ENCODE data around the gene ZNF773. TPM values are rescaled to one million over a fixed set of nuclear protein-coding genes. Genes with fewer than 3 reads are reported as not detected.

ZNF773 gene
- total and polyA plus RNA-seq, 10 of the 15 experiments (the other 5 are each of a cell fraction or from before 2014, with no cell fraction given), result 0.21 to 9.1 (median 6.7) TPM

- Histone ChIP-seq H3K4me3 (no peak overlapping the region), H3K4me2 (ENCODE audit: control insufficient read depth, insufficient read depth) (no peak overlapping the region), H3K27ac (ENCODE audit: control insufficient read depth, insufficient read depth) (no peak overlapping the region), H3K9me3 (replicated peaks; ENCODE audit: control insufficient read depth, insufficient read depth, low read length) (peaks cover 15% of the 10 kb centered on the region; the same call in 2 of the 3 replicates), H2AFZ (ENCODE audit: control insufficient read depth, low read depth, low read length) (no peak overlapping the region), H3K4me1 (ENCODE audit: control insufficient read depth, insufficient read depth, low read length) (no peaks in the 10 kb centered on the region), H3K9ac (ENCODE audit: control insufficient read depth, insufficient read depth, low read length) (no peak overlapping the region), H3K27me3 (replicated peaks in 1 of 2; ENCODE audit: control insufficient read depth in 2 of 2, insufficient read depth in 2 of 2, low read length in 1 of 2) (no peaks in the 10 kb centered on the region), H3K79me2 (ENCODE audit: control insufficient read depth, insufficient read depth, low read length) (no peaks in the 10 kb centered on the region), H4K20me1 (ENCODE audit: control insufficient read depth, insufficient read depth) (no peaks in the 10 kb centered on the region), H3K36me3 (ENCODE audit: control insufficient read depth in 2 of 2, insufficient read depth in 2 of 2, low read length in 1 of 2) (peaks cover 0 to 5% of the 10 kb centered on the region in 2 experiments; a peak in 1 of 4 replicates)
- ChIA-PET POLR2A (no interaction called here), SMC1A (ENCODE audit: uncharacterized antibody, unreplicated experiment) (interaction anchor here (1.0 kb wide), 1 partner anchor 40 kb away, joined by 3 read pairs; no protein-coding TSS in a partner anchor), RAD21 (ENCODE audit: unreplicated experiment) (no interaction called here), CTCF (no interaction called here)
- no peak for TF ChIP-seq YBX1 (IDR thresholded peaks at IDR 0.05)
- TF ChIP-seq ASH2L (IDR thresholded peaks at IDR 0.05; ENCODE audit: borderline replicate concordance, low read depth), result no peak
- TF ChIP-seq ZBTB11 (CRISPR knock-in tag; IDR thresholded peaks at IDR 0.05), result no peak
- no peak for TF ChIP-seq NFIC (IDR thresholded peaks at IDR 0.05; ENCODE audit: low read depth, low read length)
- no peak for TF ChIP-seq TCF7 (IDR thresholded peaks at IDR 0.05; ENCODE audit: borderline replicate concordance)
- no peak for TF ChIP-seq RAD51 (IDR thresholded peaks at IDR 0.05)
- no peak for TF ChIP-seq POLR2AphosphoS2 (IDR thresholded peaks at IDR 0.05; ENCODE audit: low read depth, low read length)
- TF ChIP-seq CHD4 (IDR thresholded peaks at IDR 0.05), result no peak
- TF ChIP-seq STAT1 (conservative IDR thresholded peaks at IDR 0.05), result no peak
- TF ChIP-seq POLR2A (IDR thresholded peaks at IDR 0.05; ENCODE audit: low read depth, low read length), result no peak
- no peak for TF ChIP-seq SRF (IDR thresholded peaks at IDR 0.05; ENCODE audit: low read depth in 2 of 2, low read length in 2 of 2)
- TF ChIP-seq TBL1XR1 (IDR thresholded peaks at IDR 0.05; ENCODE audit: low read depth, low read length), result no peak
- no peak for TF ChIP-seq TARDBP (IDR thresholded peaks at IDR 0.05; ENCODE audit: borderline replicate concordance)
- in situ Hi-C loops (cut with MboI), result no loop called here
- intact Hi-C loops (cut with micrococcal nuclease; ENCODE audit: unreplicated experiment), result no loop called here
- ATAC-seq (no peak), FAIRE-seq (no peak), DNase-seq (ENCODE audit: low read depth, low spot score) (no peak)
- no TSS peak for BruUV-seq (replicated peaks)
These were observed 11.7 kb downstream of the ZNF773 start for GRCh38 chr19:57511484-57511883.
